Kidney epithelial cell (primary cell): ENCODE measurements around the gene TMEM218. TPM values are rescaled to one million over a fixed set of nuclear protein-coding genes. Genes with fewer than 3 reads are reported as not detected.

Source experiments
- DNase-seq: peaks from one replicate; pipeline ENCODE4 v3.0.0-alpha.2; 2010; ENCODE audit warnings: low read depth
- H3K27me3 ChIP-seq: 2 replicates; pipeline ENCODE4 v1.6.0; 2011; ENCODE audit warnings: low read length; ENCODE audit not compliant: control insufficient read depth, insufficient read depth
- H3K36me3 ChIP-seq: 2 replicates; pipeline ENCODE4 v1.5.1; 2011; ENCODE audit warnings: low read length; ENCODE audit not compliant: control insufficient read depth, insufficient read depth
- H3K4me3 ChIP-seq: 2 replicates; pipeline ENCODE4 v1.5.1; 2011; ENCODE audit warnings: low read depth, mild to moderate bottlenecking, control low read depth, low read length
- total RNA-seq: library from RNA; depleted of rRNA; stranded (reverse); fragments of >200 nt; gene quantifications from 2 replicates; pipeline ENCODE4 v1.2.3, GENCODE V29; 2015
- TF ChIP-seq, protein P1 (sequence below): IDR thresholded peaks from 2 replicates; pipeline ENCODE4 v1.5.1; 2011; ENCODE audit warnings: mild to moderate bottlenecking, moderate library complexity, low read length, control low read depth, inconsistent platforms; ENCODE audit not compliant: insufficient read depth, poor library complexity, severe bottlenecking

TMEM218 gene
- total RNA-seq, 1 donor from 2014 or later: 19.6 TPM

DNA sequence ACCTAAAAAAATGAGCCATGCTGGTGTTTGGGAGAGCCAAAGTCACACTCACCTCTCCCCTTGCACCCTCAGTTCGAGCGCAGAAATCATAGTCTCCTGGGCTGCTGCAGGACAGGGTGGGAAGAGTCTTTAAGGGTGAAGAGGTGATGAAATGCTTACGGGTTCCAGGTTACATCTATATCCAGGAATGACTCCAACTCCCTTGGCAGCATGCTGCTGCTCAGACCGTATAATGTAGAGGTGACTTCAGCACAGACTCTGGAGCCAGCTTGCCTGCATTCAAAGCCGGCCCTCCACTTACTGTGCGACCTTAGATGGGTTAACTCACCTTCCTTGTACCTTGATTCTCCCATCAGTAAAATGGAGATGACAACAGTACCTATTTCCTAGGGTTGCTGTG is 35.9 kb upstream of the TMEM218 start:
- TF ChIP-seq, protein P1, sequence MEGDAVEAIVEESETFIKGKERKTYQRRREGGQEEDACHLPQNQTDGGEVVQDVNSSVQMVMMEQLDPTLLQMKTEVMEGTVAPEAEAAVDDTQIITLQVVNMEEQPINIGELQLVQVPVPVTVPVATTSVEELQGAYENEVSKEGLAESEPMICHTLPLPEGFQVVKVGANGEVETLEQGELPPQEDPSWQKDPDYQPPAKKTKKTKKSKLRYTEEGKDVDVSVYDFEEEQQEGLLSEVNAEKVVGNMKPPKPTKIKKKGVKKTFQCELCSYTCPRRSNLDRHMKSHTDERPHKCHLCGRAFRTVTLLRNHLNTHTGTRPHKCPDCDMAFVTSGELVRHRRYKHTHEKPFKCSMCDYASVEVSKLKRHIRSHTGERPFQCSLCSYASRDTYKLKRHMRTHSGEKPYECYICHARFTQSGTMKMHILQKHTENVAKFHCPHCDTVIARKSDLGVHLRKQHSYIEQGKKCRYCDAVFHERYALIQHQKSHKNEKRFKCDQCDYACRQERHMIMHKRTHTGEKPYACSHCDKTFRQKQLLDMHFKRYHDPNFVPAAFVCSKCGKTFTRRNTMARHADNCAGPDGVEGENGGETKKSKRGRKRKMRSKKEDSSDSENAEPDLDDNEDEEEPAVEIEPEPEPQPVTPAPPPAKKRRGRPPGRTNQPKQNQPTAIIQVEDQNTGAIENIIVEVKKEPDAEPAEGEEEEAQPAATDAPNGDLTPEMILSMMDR: no peak
- no peak for DNase-seq
- H3K4me3 ChIP-seq: no peak overlapping the region
- H3K27me3 ChIP-seq: no peaks in the 10 kb centered on the region
- H3K36me3 ChIP-seq: no peaks in the 10 kb centered on the region

DNA sequence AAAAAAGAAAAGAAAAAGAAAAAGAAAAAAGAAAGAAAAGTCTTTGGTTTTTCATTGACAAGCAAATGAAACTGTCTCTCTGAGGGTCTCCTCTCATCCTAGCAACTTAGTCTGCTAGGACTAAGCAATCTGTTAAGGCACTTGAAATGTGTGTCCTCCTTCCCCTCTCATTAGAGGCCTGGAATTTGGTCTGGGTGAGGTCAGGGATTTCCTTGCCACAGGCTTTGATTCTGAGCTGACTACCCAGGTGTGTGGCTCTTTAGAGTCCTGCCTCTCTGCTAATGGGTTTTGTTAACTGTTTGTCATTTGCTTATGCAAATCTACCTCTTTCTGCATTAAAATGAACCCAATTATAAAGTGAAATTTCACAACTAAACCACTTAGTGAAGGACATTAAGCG is 34.8 kb upstream of the TMEM218 start:
- Histone ChIP-seq H3K4me3 (no peak overlapping the region), H3K27me3 (no peaks in the 10 kb centered on the region), H3K36me3 (no peaks in the 10 kb centered on the region)
- no peak for DNase-seq
- TF ChIP-seq, protein P1: no peak

DNA sequence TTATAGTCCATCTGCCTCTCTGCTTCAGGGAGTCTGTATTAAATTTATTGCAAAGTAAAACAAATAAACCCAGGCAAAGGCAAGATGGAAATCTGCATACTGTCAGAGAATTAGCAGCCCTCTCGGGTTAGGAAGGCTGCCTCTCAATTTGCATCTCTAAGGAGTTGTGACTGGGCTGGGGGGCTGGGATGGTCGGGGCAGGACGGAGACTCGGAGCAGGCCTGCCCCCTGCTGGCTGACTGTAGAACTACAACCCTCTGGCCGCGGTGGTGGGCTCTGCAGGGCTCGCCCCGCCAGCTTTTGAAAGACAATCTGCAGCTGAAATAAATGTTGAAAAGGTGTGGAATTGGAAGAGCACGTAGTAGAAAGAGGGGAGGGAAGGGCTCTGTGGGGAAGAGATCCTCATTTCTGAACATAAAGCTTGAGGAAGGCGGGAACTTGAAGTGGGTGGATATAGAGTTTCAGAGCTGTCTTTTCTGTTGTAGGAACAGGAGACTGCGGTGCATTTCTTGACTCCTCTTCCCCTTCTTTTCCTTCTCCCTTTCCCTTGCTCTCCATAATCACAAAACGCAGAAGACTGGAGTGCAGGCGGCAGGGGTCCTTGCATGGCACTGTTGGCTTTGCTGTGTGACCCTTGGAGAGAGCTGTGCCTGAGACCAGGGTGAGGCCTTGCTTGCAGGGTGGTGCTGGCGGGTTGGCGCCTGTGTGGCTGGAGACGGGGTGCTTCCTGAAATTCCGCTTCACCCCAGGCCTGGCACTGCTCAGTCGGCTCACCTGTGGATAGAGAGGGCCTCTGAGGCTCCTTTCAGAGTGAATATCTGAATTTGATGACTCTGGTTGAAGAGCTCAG is 30.5 kb upstream of the TMEM218 start:
- TF ChIP-seq, protein P1: peak; percentile 97
- Histone ChIP-seq H3K4me3 (no peak overlapping the region), H3K36me3 (no peaks in the 10 kb centered on the region), H3K27me3 (no peaks in the 10 kb centered on the region)
- no peak for DNase-seq

DNA sequence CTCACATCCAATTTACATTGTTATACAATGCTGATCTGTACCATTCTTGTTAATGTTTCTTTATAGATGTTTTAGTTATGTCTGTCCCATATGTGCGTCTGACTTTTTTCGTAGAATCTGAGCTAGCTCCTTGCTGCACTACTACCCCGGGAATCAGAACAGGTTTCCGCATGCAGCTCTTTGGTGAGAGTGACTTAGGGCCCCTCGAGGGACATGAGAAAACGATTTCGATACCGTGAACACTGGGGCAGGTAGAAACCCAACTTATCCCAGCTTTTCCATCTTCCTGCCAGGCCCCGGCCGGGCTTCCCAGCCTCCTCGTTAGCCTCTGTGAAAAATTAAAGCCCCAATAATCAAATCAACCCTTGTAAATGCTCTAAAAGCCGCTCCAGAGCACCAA is 29.8 kb upstream of the TMEM218 start:
- H3K36me3 ChIP-seq: no peaks in the 10 kb centered on the region
- no peak for DNase-seq
- no peaks in the 10 kb centered on the region for H3K27me3 ChIP-seq
- TF ChIP-seq, protein P1: no peak
- no peak overlapping the region for H3K4me3 ChIP-seq

DNA sequence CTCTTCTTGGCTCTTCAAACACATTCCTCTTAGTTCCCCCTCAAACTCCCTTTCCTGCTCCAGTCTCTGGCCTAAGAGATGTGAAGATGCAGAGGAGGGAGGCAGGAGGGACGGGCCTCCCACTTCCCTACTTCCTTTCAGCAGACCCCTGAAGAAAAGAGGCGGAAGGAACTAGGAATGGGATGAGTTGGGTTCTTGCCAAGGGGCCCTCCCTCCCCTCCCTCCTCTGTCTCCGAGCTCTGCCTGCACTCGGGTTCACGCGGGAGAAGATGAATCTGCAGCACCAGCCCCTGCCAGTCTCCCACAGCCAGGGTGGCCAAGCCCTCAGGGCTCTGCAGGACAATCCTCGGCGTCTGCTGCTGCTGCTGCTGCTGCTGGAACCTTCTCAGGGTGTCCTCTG is 28.8 kb upstream of the TMEM218 start:
- Histone ChIP-seq H3K27me3 (no peaks in the 10 kb centered on the region), H3K4me3 (no peak overlapping the region), H3K36me3 (no peaks in the 10 kb centered on the region)
- no peak for DNase-seq
- TF ChIP-seq, protein P1: no peak

DNA sequence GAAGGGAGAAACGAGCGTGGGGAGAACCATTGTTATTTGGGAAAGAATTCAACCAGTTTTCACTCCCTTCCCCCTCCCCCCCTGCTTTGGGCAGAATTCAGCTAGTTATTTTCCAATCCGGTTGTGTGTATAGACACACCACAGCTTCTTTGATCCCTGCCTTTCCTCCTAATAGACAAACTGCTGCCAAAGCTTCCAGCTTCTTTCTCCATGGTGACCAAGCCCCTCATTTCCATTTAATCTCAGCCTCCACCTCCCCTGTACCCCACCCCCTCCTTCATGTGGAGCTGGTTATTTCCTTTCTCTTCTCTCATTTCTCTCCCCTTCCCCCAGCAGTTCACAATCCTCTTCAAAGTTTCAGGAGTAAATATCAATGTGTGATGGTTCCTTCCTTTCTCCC is 28.4 kb upstream of the TMEM218 start:
- Histone ChIP-seq H3K36me3 (no peaks in the 10 kb centered on the region), H3K27me3 (no peaks in the 10 kb centered on the region), H3K4me3 (no peak overlapping the region)
- no peak for DNase-seq
- TF ChIP-seq, protein P1: no peak
